H1 (cell line): Measurements from ENCODE around the gene S1PR2. TPM values are rescaled to one million over a fixed set of nuclear protein-coding genes. Genes with fewer than 3 reads are reported as not detected.

Source experiments
- CTCF ChIA-PET: fragments of 300-600 bp; sonication (Branson Sonifier 250); formaldehyde crosslinking; loops from one replicate; lab custom pipeline; 2021; ENCODE audit not compliant: partially characterized antibody; lab: Charles Lee
- POLR2A ChIA-PET: fragments of 300-600 bp; sonication (Branson Sonifier 250); formaldehyde crosslinking; loops from one replicate; lab custom pipeline; 2021; ENCODE audit warnings: inconsistent platforms; ENCODE audit not compliant: partially characterized antibody; lab: Charles Lee
- DNase-seq, 2 experiments: peaks; one replicate each; pipeline versions ENCODE4 v3.0.0 to v3.0.0-alpha.2; 2010 to 2022; ENCODE audit warnings: low spot score in 2 of 2, low read depth in 1 of 2, mixed read lengths in 1 of 2
- FAIRE-seq: peaks from 2 replicates; lab custom pipeline; 2011; peaks lifted over from hg19 to GRCh38; lab: Jason Lieb, UNC
- H2AFZ ChIP-seq: 2 replicates; pipeline ENCODE4 v1.8.1; 2012; ENCODE audit warnings: low read length, inconsistent platforms
- H2AK5ac ChIP-seq: 2 replicates; pipeline ENCODE4 v1.6.1; 2013; ENCODE audit warnings: low read depth, low read length
- H2BK120ac ChIP-seq: replicated peaks from 2 replicates; pipeline ENCODE3; 2013; ENCODE audit warnings: low read depth, low read length, inconsistent platforms
- H2BK12ac ChIP-seq: 2 replicates; pipeline ENCODE4 v1.6.1; 2013; ENCODE audit warnings: low read depth, low read length
- H2BK15ac ChIP-seq: 2 replicates; pipeline ENCODE4 v1.6.1; 2013; ENCODE audit warnings: low read length
- H2BK20ac ChIP-seq: 2 replicates; pipeline ENCODE4 v1.6.1; 2013; ENCODE audit warnings: low read length
- H2BK5ac ChIP-seq: 2 replicates; pipeline ENCODE4 v1.6.1; 2013; ENCODE audit warnings: low read depth, low read length
- H3K14ac ChIP-seq: 2 replicates; pipeline ENCODE4 v1.6.1; 2013; ENCODE audit warnings: inconsistent platforms; ENCODE audit not compliant: insufficient read length
- H3K18ac ChIP-seq: 2 replicates; pipeline ENCODE4 v1.6.1; 2013; ENCODE audit warnings: low read length; ENCODE audit errors: extremely low read depth
- H3K23ac ChIP-seq: 2 replicates; pipeline ENCODE4 v1.6.1; 2013; ENCODE audit warnings: inconsistent platforms; ENCODE audit not compliant: insufficient read length
- H3K23me2 ChIP-seq: 2 replicates; pipeline ENCODE4 v1.6.1; 2013; ENCODE audit warnings: low read depth, low read length
- H3K27ac ChIP-seq: 2 replicates; pipeline ENCODE4 v1.6.1; 2011; ENCODE audit warnings: low read depth, low read length, inconsistent platforms
- H3K27me3 ChIP-seq, 4 experiments: replicated peaks in 1 of 4; 1 replicate in 1 of 4; 2 replicates in 3 of 4; pipeline versions ENCODE4 v1.6.1 to v1.8.1; 2011 to 2013; ENCODE audit warnings: low read length in 3 of 4, mild to moderate bottlenecking in 3 of 4, inconsistent platforms in 2 of 4, mixed read lengths in 2 of 4, moderate library complexity in 1 of 4; ENCODE audit not compliant: control insufficient read depth in 3 of 4, insufficient read depth in 3 of 4; ENCODE audit errors: extremely low read depth in 1 of 4
- H3K36me3 ChIP-seq, 4 experiments: 2 replicates each; pipeline versions ENCODE4 v1.6.1 to v1.8.1; 2011 to 2013; ENCODE audit warnings: mild to moderate bottlenecking in 4 of 4, low read length in 3 of 4, moderate library complexity in 2 of 4, control low read depth in 1 of 4, inconsistent platforms in 1 of 4; ENCODE audit not compliant: insufficient read depth in 4 of 4, control insufficient read depth in 2 of 4
- H3K4ac ChIP-seq: replicated peaks from 2 replicates; pipeline ENCODE3; 2013; ENCODE audit warnings: low read length, low read depth, mixed read lengths, inconsistent platforms; ENCODE audit not compliant: insufficient read length
- H3K4me1 ChIP-seq, 4 experiments: replicated peaks in 1 of 4; 1 replicate in 1 of 4; 2 replicates in 3 of 4; pipeline versions ENCODE4 v1.6.1 to v1.8.1; 2011 to 2013; ENCODE audit warnings: low read length in 3 of 4, inconsistent platforms in 2 of 4, mixed read lengths in 1 of 4; ENCODE audit not compliant: insufficient read depth in 4 of 4, control insufficient read depth in 3 of 4
- H3K4me2 ChIP-seq, 2 experiments: 2 replicates each; pipeline versions ENCODE4 v1.6.1 to v1.8.1; 2011 to 2013; ENCODE audit warnings: low read depth in 2 of 2, low read length in 2 of 2, control low read depth in 1 of 2, inconsistent platforms in 1 of 2, mild to moderate bottlenecking in 1 of 2; ENCODE audit not compliant: insufficient read depth in 1 of 2
- H3K4me3 ChIP-seq, 4 experiments: fragments of 200-600, 300-600 bp in 1 of 4; sonication (generic), shearing (Covaris generic), sonication (Bioruptor Twin) in 1 of 4; 2 replicates each; pipeline versions ENCODE4 v1.5.1 to v1.8.1; 2011 to 2016; ENCODE audit warnings: low read length in 4 of 4, low read depth in 3 of 4, control low read depth in 2 of 4, inconsistent platforms in 2 of 4, mild to moderate bottlenecking in 2 of 4, mixed read lengths in 1 of 4, moderate library complexity in 1 of 4; ENCODE audit not compliant: insufficient read depth in 2 of 4; ENCODE audit errors: extremely low read depth in 1 of 4
- H3K56ac ChIP-seq: replicated peaks from 2 replicates; pipeline ENCODE3; 2013; ENCODE audit warnings: low read depth, mild to moderate bottlenecking, mixed read lengths, low read length, inconsistent platforms; ENCODE audit not compliant: insufficient read length
- H3K79me1 ChIP-seq: 2 replicates; pipeline ENCODE4 v1.6.1; 2013; ENCODE audit warnings: low read depth, low read length, control low read depth
- H3K79me2 ChIP-seq, 2 experiments: 2 replicates each; pipeline versions ENCODE4 v1.6.1 to v1.8.1; 2012 to 2013; ENCODE audit warnings: low read length in 2 of 2, mild to moderate bottlenecking in 2 of 2, inconsistent platforms in 1 of 2; ENCODE audit not compliant: insufficient read depth in 2 of 2, control insufficient read depth in 1 of 2
- H3K9ac ChIP-seq, 4 experiments: replicated peaks in 1 of 4; 1 replicate in 1 of 4; 2 replicates in 3 of 4; pipeline versions ENCODE4 v1.6.1 to v1.8.1; 2011 to 2013; ENCODE audit warnings: low read depth in 3 of 4, low read length in 3 of 4, control low read depth in 2 of 4, mild to moderate bottlenecking in 2 of 4, moderate library complexity in 2 of 4, inconsistent platforms in 1 of 4; ENCODE audit errors: extremely low read depth in 1 of 4
- H3K9me3 ChIP-seq, 2 experiments: 2 replicates each; pipeline versions ENCODE4 v1.6.1 to v1.8.1; 2012 to 2013; ENCODE audit warnings: mild to moderate bottlenecking in 2 of 2, moderate library complexity in 2 of 2, control low read depth in 1 of 2, inconsistent platforms in 1 of 2, low read depth in 1 of 2, low read length in 1 of 2, mixed read lengths in 1 of 2; ENCODE audit not compliant: insufficient read depth in 2 of 2
- H4K20me1 ChIP-seq, 2 experiments: replicated peaks in 1 of 2; 2 replicates each; pipeline versions ENCODE3 to v1.8.1; 2011 to 2013; ENCODE audit warnings: inconsistent platforms in 2 of 2, low read length in 2 of 2, mild to moderate bottlenecking in 1 of 2; ENCODE audit not compliant: insufficient read depth in 2 of 2, control insufficient read depth in 1 of 2
- H4K5ac ChIP-seq: 2 replicates; pipeline ENCODE4 v1.6.1; 2013; ENCODE audit warnings: low read length, low read depth, mixed read lengths, inconsistent platforms; ENCODE audit not compliant: insufficient read length
- H4K8ac ChIP-seq: 2 replicates; pipeline ENCODE4 v1.8.0; 2013; ENCODE audit warnings: mild to moderate bottlenecking, moderate library complexity, low read length, inconsistent platforms; ENCODE audit not compliant: insufficient read depth; ENCODE audit errors: extremely low read depth
- H4K91ac ChIP-seq: replicated peaks from 2 replicates; pipeline ENCODE3; 2013; ENCODE audit warnings: low read length, mixed read lengths, inconsistent platforms; ENCODE audit not compliant: insufficient read length
- BACH1 ChIP-seq: IDR thresholded peaks from 2 replicates; pipeline ENCODE4 v1.6.1; 2012; ENCODE audit warnings: low read length, improper control_type of control experiment
- BCL11A ChIP-seq, 2 experiments: IDR thresholded peaks; one replicate each; pipeline ENCODE4 v1.6.1; 2011; ENCODE audit warnings: low read depth in 2 of 2, low read length in 2 of 2, mild to moderate bottlenecking in 2 of 2
- CBX5 ChIP-seq: fragments of 300-800, 300-1000 bp; sonication (generic); IDR thresholded peaks from 2 replicates; pipeline ENCODE4 v1.7.1; 2016; ENCODE audit warnings: antibody characterized with exemption, low read length, low read depth
- CREB1 ChIP-seq: IDR thresholded peaks from 2 replicates; pipeline ENCODE4 v1.6.1; 2012; ENCODE audit warnings: inconsistent platforms
- HDAC2 ChIP-seq, 2 experiments: fragments of 300-600 bp in 1 of 2; sonication (generic) in 1 of 2; IDR thresholded peaks; 2 replicates each; pipeline ENCODE4 v1.6.1; 2011 to 2012; ENCODE audit warnings: low read depth in 2 of 2, low read length in 2 of 2, mild to moderate bottlenecking in 2 of 2, moderate library complexity in 2 of 2, borderline replicate concordance in 1 of 2, inconsistent platforms in 1 of 2
- KDM5A ChIP-seq: fragments of 200-600 bp; IDR thresholded peaks from 2 replicates; pipeline ENCODE4 v1.7.1; 2012; ENCODE audit warnings: mild to moderate bottlenecking, low read length, inconsistent platforms, mixed read lengths
- NRF1 ChIP-seq: IDR thresholded peaks from 2 replicates; pipeline ENCODE4 v1.6.1; 2011; ENCODE audit warnings: mild to moderate bottlenecking, low read depth, low read length, improper control_type of control experiment
- RAD21 ChIP-seq, 2 experiments: IDR thresholded peaks in 1 of 2; conservative IDR thresholded peaks in 1 of 2; 2 replicates each; pipeline ENCODE4 v1.6.1; 2011; ENCODE audit warnings: low read depth in 2 of 2, low read length in 2 of 2, improper control_type of control experiment in 1 of 2, inconsistent platforms in 1 of 2, mild to moderate bottlenecking in 1 of 2, moderate library complexity in 1 of 2
- SP1 ChIP-seq: IDR thresholded peaks from 2 replicates; pipeline ENCODE4 v1.6.1; 2011; ENCODE audit warnings: low read depth, low read length
- SP4 ChIP-seq: IDR thresholded peaks from 2 replicates; pipeline ENCODE4 v1.6.1; 2012; ENCODE audit warnings: low read length, inconsistent platforms
- TEAD4 ChIP-seq: IDR thresholded peaks from 2 replicates; pipeline ENCODE4 v1.6.1; 2012; ENCODE audit warnings: low read depth, low read length, inconsistent platforms, mixed read lengths
- YY1 ChIP-seq: IDR thresholded peaks from 2 replicates; pipeline ENCODE4 v1.6.1; 2011; ENCODE audit warnings: low read depth, mild to moderate bottlenecking, low read length
- WGBS, 2 experiments: shearing (Covaris generic) in 1 of 2; methylation state at CpG; one replicate each; pipeline versions ENCODE4 v1.1.6 to v1.1.7; 2013 to 2015; ENCODE audit warnings: low lambda C conversion rate in 2 of 2, mixed read lengths in 2 of 2, inconsistent platforms in 1 of 2, low coverage in 1 of 2, missing lambda C conversion rate in 1 of 2; ENCODE audit not compliant: insufficient replicate concordance in 2 of 2, insufficient coverage in 1 of 2, insufficient read length in 1 of 2; ENCODE audit errors: extremely low coverage in 1 of 2, missing lambda C conversion rate in 1 of 2; 5-methylcytosine and 5-hydroxymethylcytosine counted together
- polyA plus RNA-seq, 7 experiments: library from polyadenylated mRNA; depleted of rRNA in 3 of 7; stranded (reverse) in 5 of 7; unstranded in 2 of 7; fragments of >200 nt in 5 of 7; fragments of 200-250 nt in 2 of 7; gene quantifications; 1 replicate in 5 of 7; 2 replicates in 1 of 7; 4 replicates in 1 of 7; pipeline versions ENCODE4 v1.2.1 to v1.2.3, GENCODE V29; 2011 to 2013; ENCODE audit warnings: missing spikeins in 2 of 7, mixed read lengths in 2 of 7
- total RNA-seq: library from RNA; stranded (reverse); fragmentation: NEBNext Ultra II Directional; extraction: Animal tissue kit (Norgen Biotek cat#: 25700); gene quantifications from 2 replicates; pipeline ENCODE4 v1.2.1, GENCODE V29; 2021

The S1PR2 gene
- total and polyA plus RNA-seq, 2 of the 8 experiments (the other 6 are each of a cell fraction or from before 2014, with no cell fraction given), result 17.5 to 19.4 TPM

DNA sequence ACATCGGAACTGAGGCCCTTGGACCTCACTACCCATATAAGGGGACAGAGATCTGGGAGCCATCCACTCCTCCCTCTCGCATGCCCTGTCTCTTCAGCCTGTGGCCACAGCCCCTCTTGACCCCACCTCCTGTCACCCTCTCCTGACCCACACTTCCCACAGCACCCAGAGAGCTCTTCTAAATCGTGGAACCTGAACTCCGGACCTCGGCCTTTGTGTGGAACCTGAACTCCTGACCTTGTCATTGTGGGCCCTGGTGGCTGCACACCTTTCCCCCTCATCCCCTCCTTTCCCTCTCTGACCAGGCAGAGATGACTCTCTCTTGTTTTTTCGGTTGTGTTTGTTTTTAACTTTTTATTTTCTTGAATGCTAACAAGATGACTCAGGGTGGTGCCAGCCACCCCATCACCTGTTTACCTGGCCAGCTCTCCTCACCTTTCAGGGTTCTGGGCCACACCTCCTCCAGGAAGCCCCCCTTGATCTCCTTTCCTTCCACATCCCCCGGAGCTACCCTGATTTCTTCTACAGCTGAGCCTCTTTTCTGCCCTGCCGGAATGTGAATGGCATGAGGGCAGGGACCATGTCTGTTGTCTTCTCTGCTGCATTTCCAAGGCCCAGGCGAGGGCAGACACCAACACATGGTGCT, 26.0 kb upstream of the S1PR2 start:
- CTCF ChIA-PET, result interaction anchor here (0.5 to 5.4 kb wide), 15 partner anchors 7 to 134 kb away, joined by 3 to 68 read pairs (median 4); partner anchors contain the start of genes ICAM1 and ICAM4
- H3K23ac ChIP-seq, result no peak overlapping the region
- H3K4me1 ChIP-seq, result peaks cover 0 to 6% (median 1%) of the 10 kb centered on the region in 4 experiments; a peak in 3 of 7 replicates
- H2AK5ac ChIP-seq, result no peak overlapping the region
- no peak overlapping the region for H4K91ac ChIP-seq
- WGBS, 2 experiments, result 92% methylated on average over 9 of the region's 9 CpGs; no CpG with 5 or more reads in 1 of the 2 experiments
- peaks cover 0 to 10% of the 10 kb centered on the region in 2 experiments for H4K20me1 ChIP-seq
- no peak overlapping the region for H2BK12ac ChIP-seq
- H3K36me3 ChIP-seq, result peaks cover 4 to 26% (median 15%) of the 10 kb centered on the region in 4 experiments; a peak in 5 of 8 replicates
- no peak overlapping the region for H3K4ac ChIP-seq
- H3K23me2 ChIP-seq, result peaks cover 5% of the 10 kb centered on the region
- DNase-seq, result no peak
- no peak overlapping the region for H3K27ac ChIP-seq
- H3K18ac ChIP-seq, result no peak overlapping the region
- H3K4me2 ChIP-seq, result no peak overlapping the region
- FAIRE-seq, result no peak
- no peak overlapping the region for H2BK15ac ChIP-seq
- H2BK20ac ChIP-seq, result no peak overlapping the region
- no peak overlapping the region for H3K4me3 ChIP-seq
- no peak overlapping the region for H2AFZ ChIP-seq
- H3K27me3 ChIP-seq, result no peaks in the 10 kb centered on the region
- H2BK120ac ChIP-seq, result no peak overlapping the region
- no peak overlapping the region for H3K9ac ChIP-seq
- H2BK5ac ChIP-seq, result no peak overlapping the region
- no peaks in the 10 kb centered on the region for H3K9me3 ChIP-seq
- no peak overlapping the region for H3K14ac ChIP-seq
- peaks cover 5% of the 10 kb centered on the region; the same call in 1 of the 2 replicates for H3K79me1 ChIP-seq
- peaks cover 0 to 9% of the 10 kb centered on the region in 2 experiments; a peak in 2 of 4 replicates for H3K79me2 ChIP-seq
- H3K56ac ChIP-seq, result no peak overlapping the region
- H4K8ac ChIP-seq, result no peak overlapping the region
- H4K5ac ChIP-seq, result no peak overlapping the region
- POLR2A ChIA-PET, result interaction anchor here (0.5 to 2.6 kb wide), 6 partner anchors 30 to 1751 kb away, joined by 3 to 10 read pairs (median 4); partner anchors contain the start of genes DNMT1, ICAM5 and RAVER1
- TF ChIP-seq CBX5 (no peak), TEAD4 (no peak), YY1 (no peak), KDM5A (no peak), RAD21 (IDR thresholded peaks at IDR 0.05 in 1 of 2, conservative IDR thresholded peaks at IDR 0.05 in 1 of 2; ENCODE audit: low read depth in 2 of 2, low read length in 2 of 2) (no peak), SP4 (no peak), HDAC2 (IDR thresholded peaks at IDR 0.05; ENCODE audit: borderline replicate concordance in 1 of 2, low read depth in 2 of 2, low read length in 2 of 2) (no peak), BACH1 (no peak), SP1 (no peak), NRF1 (no peak), CREB1 (no peak), BCL11A (IDR thresholded peaks at IDR 0.05; ENCODE audit: low read depth in 2 of 2, low read length in 2 of 2) (no peak)
